Measurements from ENCODE around the gene PLCB2.

PLCB2 gene

DNA sequence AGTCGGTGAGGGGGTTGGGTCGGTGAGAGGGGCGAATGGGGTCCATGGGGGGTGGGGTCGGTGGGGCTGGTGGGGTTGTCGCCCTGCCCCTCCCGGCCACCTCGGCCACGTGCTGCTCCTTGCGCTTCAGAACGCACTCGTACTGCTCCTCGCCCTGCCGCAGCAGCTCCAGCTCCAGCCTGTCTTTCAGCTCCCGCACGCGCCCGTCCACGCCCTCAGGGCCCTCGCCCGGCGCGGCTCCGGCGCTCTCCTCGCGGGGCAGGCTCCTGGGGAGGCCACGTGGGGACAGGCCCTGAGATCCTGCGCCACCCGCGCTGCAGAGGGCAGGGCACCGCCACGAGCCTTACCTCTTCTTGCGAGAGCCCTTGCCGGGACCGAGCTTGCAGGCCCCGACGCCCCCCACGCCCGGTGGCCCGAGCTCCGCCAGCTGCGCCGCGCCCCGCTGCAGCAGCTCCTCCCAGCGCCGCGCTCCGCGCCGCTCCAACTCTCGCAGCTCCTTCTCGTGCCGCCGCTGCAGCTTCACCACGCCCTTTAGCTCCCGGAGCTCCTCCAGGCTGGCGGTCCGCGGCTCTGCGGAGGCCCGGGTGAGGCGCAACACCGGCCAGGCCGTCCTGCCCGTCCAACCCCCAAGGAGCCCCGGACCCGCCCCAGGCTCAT lies 16.7 kb downstream of the PLCB2 start:
- peak overlapping the region; percentile 45 for H3K4me3 ChIP-seq (ENCODE audit: low read depth, low read length)
- no peak for DNase-seq (ENCODE audit: low read depth, low spot score)

GRCh38 chr15:40290545-40290917 lies 17.2 kb downstream of the PLCB2 start:
- ChIA-PET CTCF (interaction anchor here (0.7 to 17.3 kb wide), 13 partner anchors 9 to 186 kb away, joined by 3 to 287 read pairs (median 5); partner anchors contain the start of genes INAFM2 and PLCB2), POLR2A (interaction anchor here (0.6 kb wide), 1 partner anchor 705 kb away, joined by 3 read pairs; no protein-coding TSS in a partner anchor)
- no peak overlapping the region for H3K4me3 ChIP-seq (ENCODE audit: low read depth, low read length)
- no peak for DNase-seq (ENCODE audit: low read depth, low spot score)
- no peak for TF ChIP-seq CTCF (IDR thresholded peaks at IDR 0.05; ENCODE audit: insufficient read depth, low read length, missing control alignments)

More for the DNA sequence above, 16.7 kb downstream of the PLCB2 start:
- POLR2A ChIA-PET = interaction anchor here (0.6 kb wide), 1 partner anchor 705 kb away, joined by 3 read pairs; no protein-coding TSS in a partner anchor
- CTCF ChIA-PET = interaction anchor here (0.7 to 17.3 kb wide), 13 partner anchors 8 to 131 kb away, joined by 3 to 287 read pairs (median 5); partner anchors contain the start of genes ANKRD63, INAFM2 and PLCB2
- TF ChIP-seq CTCF (IDR thresholded peaks at IDR 0.05; ENCODE audit: insufficient read depth, low read length, missing control alignments) = no peak

- DNase-seq (ENCODE audit: low read depth, low spot score) = no peak
- H3K4me3 ChIP-seq (ENCODE audit: low read depth, low read length) = no peak overlapping the region
- no peak for TF ChIP-seq CTCF (IDR thresholded peaks at IDR 0.05; ENCODE audit: insufficient read depth, low read length, missing control alignments)
- ChIA-PET POLR2A (no interaction called here), CTCF (interaction anchor here (1.4 to 17.3 kb wide), 5 partner anchors 13 to 132 kb away, joined by 4 to 287 read pairs (median 28); partner anchors contain the start of genes INAFM2 and PLCB2)
Observed at GRCh38 chr15:40289140-40289775, 18.5 kb downstream of the PLCB2 start.

DNA sequence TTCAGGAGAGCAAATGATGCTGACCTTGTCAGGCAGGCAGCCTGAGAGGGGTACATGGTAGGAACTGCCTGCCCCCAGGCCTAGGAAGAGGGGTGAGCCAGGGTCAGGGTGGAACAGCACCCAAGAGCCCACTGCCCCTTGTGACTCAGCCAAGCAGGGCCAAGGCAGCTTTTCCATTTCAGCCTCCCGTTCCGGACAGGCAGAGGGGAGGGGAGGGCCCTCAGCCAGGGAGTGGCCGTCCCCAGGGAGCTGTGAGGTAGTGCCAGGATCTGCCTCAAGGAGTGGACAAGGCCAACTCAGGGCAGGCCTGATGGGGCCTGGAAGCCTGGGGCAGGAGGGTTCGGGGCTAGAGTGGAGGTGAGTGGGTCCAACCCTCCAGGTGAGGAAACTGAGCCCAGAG lies 19.8 kb downstream of the PLCB2 start:
- TF ChIP-seq CTCF (IDR thresholded peaks at IDR 0.05; ENCODE audit: insufficient read depth, low read length, missing control alignments) = no peak
- no peak overlapping the region for H3K4me3 ChIP-seq (ENCODE audit: low read depth, low read length)
- no peak for DNase-seq (ENCODE audit: low read depth, low spot score)
- POLR2A ChIA-PET = no interaction called here
- CTCF ChIA-PET = interaction anchor here (0.7 to 17.3 kb wide), 6 partner anchors 9 to 134 kb away, joined by 4 to 287 read pairs (median 18); partner anchors contain the start of genes INAFM2 and PLCB2

DNA sequence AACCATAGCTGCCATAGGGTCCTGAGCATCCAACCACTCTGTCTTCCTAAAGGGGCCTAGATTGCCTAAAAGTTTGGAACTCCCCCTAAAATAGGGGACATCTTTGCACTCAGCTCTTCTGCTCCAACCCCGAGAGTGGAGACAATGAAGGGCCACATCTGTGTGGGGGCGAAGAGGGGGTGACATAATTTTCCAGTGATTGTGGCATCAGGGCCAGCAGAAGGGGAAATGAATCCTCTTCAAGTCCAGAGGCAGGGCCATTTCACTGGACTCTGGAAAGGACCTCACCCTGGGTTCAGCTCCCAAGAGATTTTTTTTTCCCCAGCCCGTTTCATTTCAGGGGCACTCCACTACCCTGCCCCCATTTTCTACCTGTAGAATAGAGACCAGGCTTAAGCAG lies 20.2 kb downstream of the PLCB2 start:
- ChIA-PET CTCF (interaction anchor here (0.5 to 17.3 kb wide), 4 partner anchors 11 to 122 kb away, joined by 3 to 287 read pairs (median 120); partner anchors contain the start of genes INAFM2 and PLCB2), POLR2A (no interaction called here)
- DNase-seq (ENCODE audit: low read depth, low spot score) = no peak
- no peak overlapping the region for H3K4me3 ChIP-seq (ENCODE audit: low read depth, low read length)
- no peak for TF ChIP-seq CTCF (IDR thresholded peaks at IDR 0.05; ENCODE audit: insufficient read depth, low read length, missing control alignments)

- DNase-seq (ENCODE audit: low read depth, low spot score) = no peak
- no peak for TF ChIP-seq CTCF (IDR thresholded peaks at IDR 0.05; ENCODE audit: insufficient read depth, low read length, missing control alignments)
- ChIA-PET POLR2A (no interaction called here), CTCF (interaction anchor here (0.5 to 17.3 kb wide), 6 partner anchors 11 to 123 kb away, joined by 3 to 287 read pairs (median 22); partner anchors contain the start of genes INAFM2 and PLCB2)
- no peak overlapping the region for H3K4me3 ChIP-seq (ENCODE audit: low read depth, low read length)
Observed at GRCh38 chr15:40286794-40287193, 20.9 kb downstream of the PLCB2 start.
